Measurements from ENCODE around the gene DCST1. TPM values are rescaled to one million over a fixed set of nuclear protein-coding genes. Genes with fewer than 3 reads are reported as not detected.

DCST1 gene
- total and polyA plus RNA-seq, 2 of the 13 experiments (the other 11 are each of a cell fraction or from before 2014, with no cell fraction given): 0.04 TPM; not detected in 1

- ChIA-PET POLR2A (interaction anchor here (1.9 to 2.7 kb wide), 2 partner anchors 39 to 43 kb away, joined by 11 to 19 read pairs; no protein-coding TSS in a partner anchor), CTCF (ENCODE audit: low intra/inter-chr PET ratio, low total read pairs) (interaction anchor here (1.1 to 2.0 kb wide), 2 partner anchors 82 to 87 kb away, joined by 3 to 7 read pairs; partner anchors contain the start of genes KRTCAP2 and TRIM46)
- Histone ChIP-seq H3K27ac (ENCODE audit: extremely low read length, insufficient read depth, low read length) (no peak overlapping the region), H4K20me1 (ENCODE audit: insufficient read depth, low read length) (peaks cover 3% of the 10 kb centered on the region; the same call in 1 of the 2 replicates), H3K4me3 (replicated peaks in 1 of 3; ENCODE audit: insufficient read depth in 1 of 3, low read depth in 2 of 3, low read length in 3 of 3) (peak overlapping the region; percentile 72 to 89 (median 75); a peak in 5 of 6 replicates), H3K4me2 (ENCODE audit: low read depth, low read length) (peak overlapping the region; percentile 98), H3K4me1 (ENCODE audit: insufficient read depth, low read length) (peaks cover 79% of the 10 kb centered on the region), H3K9ac (ENCODE audit: insufficient read depth, low read depth, low read length) (no peak overlapping the region; the same call in 1 of the 2 replicates), H3K36me3 (replicated peaks in 1 of 2; ENCODE audit: control insufficient read depth in 1 of 2, insufficient read depth in 2 of 2, low read length in 2 of 2) (no peaks in the 10 kb centered on the region), H3K27me3 (ENCODE audit: control insufficient read depth in 1 of 2, insufficient read depth in 2 of 2, low read length in 2 of 2) (peaks cover 15 to 31% of the 10 kb centered on the region in 2 experiments), H3K9me3 (ENCODE audit: low read length) (no peaks in the 10 kb centered on the region), H3K79me2 (ENCODE audit: insufficient read depth, low read length) (no peaks in the 10 kb centered on the region), H2AFZ (ENCODE audit: low read length) (no peak overlapping the region)
- ATAC-seq (peak; percentile 36), DNase-seq (ENCODE audit: low spot score) (no peak), FAIRE-seq (no peak)
- 3% methylated on average over 8 of the region's 24 CpGs for WGBS (ENCODE audit: low lambda C conversion rate)
- in situ Hi-C loops (cut with HindIII; ENCODE audit: extremely low pct_ligation_motif_present, low pct_unique_long_range_greater_than_20kb) (no loop called here), intact Hi-C loops (cut with micrococcal nuclease; ENCODE audit: unreplicated experiment) (loop anchor here (10.0 kb wide), 1 partner anchor 181 kb away; no protein-coding TSS in a partner anchor)
- no TSS peak for BruUV-seq (replicated peaks)
- TF ChIP-seq HOXD1 (CRISPR knock-in tag; IDR thresholded peaks at IDR 0.05) (no peak), GATAD1 (CRISPR knock-in tag; IDR thresholded peaks at IDR 0.05) (0 out of 2 replicates have a peak, but pooled peaks have one; percentile 35), STAG1 (CRISPR knock-in tag; IDR thresholded peaks at IDR 0.05) (peak; percentile 28), THYN1 (CRISPR knock-in tag; IDR thresholded peaks at IDR 0.05; ENCODE audit: borderline replicate concordance, low read depth) (no peak), RELA (CRISPR knock-in tag; IDR thresholded peaks at IDR 0.05) (no peak), ZNF780A (CRISPR knock-in tag; IDR thresholded peaks at IDR 0.05) (no peak), ZNF142 (CRISPR knock-in tag; IDR thresholded peaks at IDR 0.05) (no peak; the same call in 1 of the 2 replicates), ZNF75D (CRISPR knock-in tag; IDR thresholded peaks at IDR 0.05; ENCODE audit: borderline replicate concordance) (no peak)
- TF ChIP-seq, protein P1, sequence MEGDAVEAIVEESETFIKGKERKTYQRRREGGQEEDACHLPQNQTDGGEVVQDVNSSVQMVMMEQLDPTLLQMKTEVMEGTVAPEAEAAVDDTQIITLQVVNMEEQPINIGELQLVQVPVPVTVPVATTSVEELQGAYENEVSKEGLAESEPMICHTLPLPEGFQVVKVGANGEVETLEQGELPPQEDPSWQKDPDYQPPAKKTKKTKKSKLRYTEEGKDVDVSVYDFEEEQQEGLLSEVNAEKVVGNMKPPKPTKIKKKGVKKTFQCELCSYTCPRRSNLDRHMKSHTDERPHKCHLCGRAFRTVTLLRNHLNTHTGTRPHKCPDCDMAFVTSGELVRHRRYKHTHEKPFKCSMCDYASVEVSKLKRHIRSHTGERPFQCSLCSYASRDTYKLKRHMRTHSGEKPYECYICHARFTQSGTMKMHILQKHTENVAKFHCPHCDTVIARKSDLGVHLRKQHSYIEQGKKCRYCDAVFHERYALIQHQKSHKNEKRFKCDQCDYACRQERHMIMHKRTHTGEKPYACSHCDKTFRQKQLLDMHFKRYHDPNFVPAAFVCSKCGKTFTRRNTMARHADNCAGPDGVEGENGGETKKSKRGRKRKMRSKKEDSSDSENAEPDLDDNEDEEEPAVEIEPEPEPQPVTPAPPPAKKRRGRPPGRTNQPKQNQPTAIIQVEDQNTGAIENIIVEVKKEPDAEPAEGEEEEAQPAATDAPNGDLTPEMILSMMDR (CRISPR knock-in tag; IDR thresholded peaks at IDR 0.05): peak; percentile 92
- TF ChIP-seq, protein P2, sequence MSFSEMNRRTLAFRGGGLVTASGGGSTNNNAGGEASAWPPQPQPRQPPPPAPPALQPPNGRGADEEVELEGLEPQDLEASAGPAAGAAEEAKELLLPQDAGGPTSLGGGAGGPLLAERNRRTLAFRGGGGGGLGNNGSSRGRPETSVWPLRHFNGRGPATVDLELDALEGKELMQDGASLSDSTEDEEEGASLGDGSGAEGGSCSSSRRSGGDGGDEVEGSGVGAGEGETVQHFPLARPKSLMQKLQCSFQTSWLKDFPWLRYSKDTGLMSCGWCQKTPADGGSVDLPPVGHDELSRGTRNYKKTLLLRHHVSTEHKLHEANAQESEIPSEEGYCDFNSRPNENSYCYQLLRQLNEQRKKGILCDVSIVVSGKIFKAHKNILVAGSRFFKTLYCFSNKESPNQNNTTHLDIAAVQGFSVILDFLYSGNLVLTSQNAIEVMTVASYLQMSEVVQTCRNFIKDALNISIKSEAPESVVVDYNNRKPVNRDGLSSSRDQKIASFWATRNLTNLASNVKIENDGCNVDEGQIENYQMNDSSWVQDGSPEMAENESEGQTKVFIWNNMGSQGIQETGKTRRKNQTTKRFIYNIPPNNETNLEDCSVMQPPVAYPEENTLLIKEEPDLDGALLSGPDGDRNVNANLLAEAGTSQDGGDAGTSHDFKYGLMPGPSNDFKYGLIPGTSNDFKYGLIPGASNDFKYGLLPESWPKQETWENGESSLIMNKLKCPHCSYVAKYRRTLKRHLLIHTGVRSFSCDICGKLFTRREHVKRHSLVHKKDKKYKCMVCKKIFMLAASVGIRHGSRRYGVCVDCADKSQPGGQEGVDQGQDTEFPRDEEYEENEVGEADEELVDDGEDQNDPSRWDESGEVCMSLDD (CRISPR knock-in tag; IDR thresholded peaks at IDR 0.05; ENCODE audit: borderline replicate concordance): peak; percentile 69; the same call in 1 of the 2 replicates
- TF ChIP-seq, protein P3, sequence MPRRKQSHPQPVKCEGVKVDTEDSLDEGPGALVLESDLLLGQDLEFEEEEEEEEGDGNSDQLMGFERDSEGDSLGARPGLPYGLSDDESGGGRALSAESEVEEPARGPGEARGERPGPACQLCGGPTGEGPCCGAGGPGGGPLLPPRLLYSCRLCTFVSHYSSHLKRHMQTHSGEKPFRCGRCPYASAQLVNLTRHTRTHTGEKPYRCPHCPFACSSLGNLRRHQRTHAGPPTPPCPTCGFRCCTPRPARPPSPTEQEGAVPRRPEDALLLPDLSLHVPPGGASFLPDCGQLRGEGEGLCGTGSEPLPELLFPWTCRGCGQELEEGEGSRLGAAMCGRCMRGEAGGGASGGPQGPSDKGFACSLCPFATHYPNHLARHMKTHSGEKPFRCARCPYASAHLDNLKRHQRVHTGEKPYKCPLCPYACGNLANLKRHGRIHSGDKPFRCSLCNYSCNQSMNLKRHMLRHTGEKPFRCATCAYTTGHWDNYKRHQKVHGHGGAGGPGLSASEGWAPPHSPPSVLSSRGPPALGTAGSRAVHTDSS (CRISPR knock-in tag; conservative IDR thresholded peaks at IDR 0.05): no peak
These were observed 52.6 kb downstream of the DCST1 start for GRCh38 chr1:155086128-155086741.
